Measurements from ENCODE around the gene WFDC5. TPM values are rescaled to one million over a fixed set of nuclear protein-coding genes. Genes with fewer than 3 reads are reported as not detected.

Gene WFDC5
- polyA plus RNA-seq, 1 of the 3 experiments (the other 2 are of a cell fraction): 0.08 TPM

GRCh38 chr20:45091366-45091765 lies 23.6 kb downstream of the WFDC5 start:
- no peak overlapping the region for H3K27ac ChIP-seq (ENCODE audit: low read depth in 2 of 2, low read length in 1 of 2)
- no peak overlapping the region for H3K9ac ChIP-seq
- no peak overlapping the region for H3K4me2 ChIP-seq
- H3F3A ChIP-seq (replicated peaks; ENCODE audit: insufficient read depth): peaks cover 22% of the 10 kb centered on the region
- peaks cover 0 to 4% of the 10 kb centered on the region in 2 experiments; a peak in 2 of 4 replicates for H3K4me1 ChIP-seq (ENCODE audit: control insufficient read depth in 1 of 2, insufficient read depth in 2 of 2, low read depth in 1 of 2, low read length in 1 of 2)
- no peaks in the 10 kb centered on the region for H3K36me3 ChIP-seq (replicated peaks in 1 of 2; ENCODE audit: control insufficient read depth in 1 of 2, insufficient read depth in 2 of 2, low read length in 1 of 2)
- TF ChIP-seq RXRA (IDR thresholded peaks at IDR 0.05; ENCODE audit: borderline replicate concordance, low read depth) (no peak), RAD21 (IDR thresholded peaks at IDR 0.05; ENCODE audit: low read length) (no peak), USF1 (IDR thresholded peaks at IDR 0.05; ENCODE audit: borderline replicate concordance, low read depth) (no peak), ZBTB33 (IDR thresholded peaks at IDR 0.05; ENCODE audit: borderline replicate concordance, low read depth) (no peak), TEAD4 (IDR thresholded peaks at IDR 0.05; ENCODE audit: borderline replicate concordance, insufficient read depth) (no peak), REST (IDR thresholded peaks at IDR 0.05; ENCODE audit: low read depth, low read length) (no peak), FOXM1 (IDR thresholded peaks at IDR 0.05; ENCODE audit: low read depth) (no peak), CHD2 (IDR thresholded peaks at IDR 0.05; ENCODE audit: low read length, partially characterized antibody) (no peak), GATA2 (CRISPR knock-in tag; IDR thresholded peaks at IDR 0.05) (no peak), YY1 (IDR thresholded peaks at IDR 0.05; ENCODE audit: low read depth) (no peak), SMC3 (IDR thresholded peaks at IDR 0.05; ENCODE audit: low read depth, low read length) (no peak), GABPA (IDR thresholded peaks at IDR 0.05; ENCODE audit: low read depth) (no peak), MXI1 (IDR thresholded peaks at IDR 0.05; ENCODE audit: low read depth, low read length) (no peak), USF2 (IDR thresholded peaks at IDR 0.05; ENCODE audit: borderline replicate concordance, low read depth, low read length) (no peak), EZH2phosphoT487 (IDR thresholded peaks at IDR 0.05; ENCODE audit: borderline replicate concordance, low read depth) (no peak), EP300 (IDR thresholded peaks at IDR 0.05; ENCODE audit: borderline replicate concordance in 1 of 2, low read depth in 1 of 2, low read length in 1 of 2) (no peak), RFX5 (IDR thresholded peaks at IDR 0.05; ENCODE audit: low read length) (no peak), NRF1 (IDR thresholded peaks at IDR 0.05; ENCODE audit: low read depth, low read length) (no peak), RCOR1 (IDR thresholded peaks at IDR 0.05; ENCODE audit: low read length) (no peak)
- DNase-seq: no peak
- ChIA-PET CTCF (interaction anchor here (8.3 to 9.3 kb wide), 2 partner anchors 19 to 48 kb away, joined by 108 to 158 read pairs; partner anchors contain the start of gene WFDC5), POLR2A (no interaction called here)
- H3K9me2 ChIP-seq: no peaks in the 10 kb centered on the region
- H2AFZ ChIP-seq (ENCODE audit: low read depth): no peak overlapping the region
- WGBS (ENCODE audit: low lambda C conversion rate): 72% methylated on average over 3 of the region's 3 CpGs
- H3K79me2 ChIP-seq (ENCODE audit: insufficient read depth): no peaks in the 10 kb centered on the region
- no peaks in the 10 kb centered on the region for H3K27me3 ChIP-seq (ENCODE audit: insufficient read depth)
- H4K20me1 ChIP-seq (ENCODE audit: insufficient read depth): no peaks in the 10 kb centered on the region
- H3K9me3 ChIP-seq: no peaks in the 10 kb centered on the region
- no peak overlapping the region for H3K4me3 ChIP-seq (ENCODE audit: low read depth in 2 of 2, low read length in 1 of 2)

Measured in SK-N-SH (cell line).